ENCODE data around the gene ZNFX1. TPM values are rescaled to one million over a fixed set of nuclear protein-coding genes. Genes with fewer than 3 reads are reported as not detected.

ZNFX1 gene
- total RNA-seq, 4 donors from 2014 or later = 28.7 to 34.9 (median 31.1) TPM

DNA sequence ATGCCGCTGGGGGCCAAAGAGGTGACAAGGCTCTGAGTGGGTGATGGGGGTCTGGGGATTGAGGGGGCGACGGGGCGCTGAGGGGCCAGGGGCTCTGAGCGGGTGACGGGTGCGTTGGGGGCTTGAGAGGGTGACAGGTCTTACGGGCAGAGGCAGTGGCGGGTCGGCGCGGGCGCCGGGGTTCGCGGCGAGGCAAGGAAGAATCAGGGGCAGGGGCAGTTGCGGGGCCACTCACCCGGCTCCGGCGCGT is 146 bp downstream of the ZNFX1 start:
- no peaks in the 10 kb centered on the region for H3K27me3 ChIP-seq
- H3K4me3 ChIP-seq = peak overlapping the region; percentile 62 to 88 (median 78)
- TF ChIP-seq, protein P1, sequence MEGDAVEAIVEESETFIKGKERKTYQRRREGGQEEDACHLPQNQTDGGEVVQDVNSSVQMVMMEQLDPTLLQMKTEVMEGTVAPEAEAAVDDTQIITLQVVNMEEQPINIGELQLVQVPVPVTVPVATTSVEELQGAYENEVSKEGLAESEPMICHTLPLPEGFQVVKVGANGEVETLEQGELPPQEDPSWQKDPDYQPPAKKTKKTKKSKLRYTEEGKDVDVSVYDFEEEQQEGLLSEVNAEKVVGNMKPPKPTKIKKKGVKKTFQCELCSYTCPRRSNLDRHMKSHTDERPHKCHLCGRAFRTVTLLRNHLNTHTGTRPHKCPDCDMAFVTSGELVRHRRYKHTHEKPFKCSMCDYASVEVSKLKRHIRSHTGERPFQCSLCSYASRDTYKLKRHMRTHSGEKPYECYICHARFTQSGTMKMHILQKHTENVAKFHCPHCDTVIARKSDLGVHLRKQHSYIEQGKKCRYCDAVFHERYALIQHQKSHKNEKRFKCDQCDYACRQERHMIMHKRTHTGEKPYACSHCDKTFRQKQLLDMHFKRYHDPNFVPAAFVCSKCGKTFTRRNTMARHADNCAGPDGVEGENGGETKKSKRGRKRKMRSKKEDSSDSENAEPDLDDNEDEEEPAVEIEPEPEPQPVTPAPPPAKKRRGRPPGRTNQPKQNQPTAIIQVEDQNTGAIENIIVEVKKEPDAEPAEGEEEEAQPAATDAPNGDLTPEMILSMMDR (IDR thresholded peaks at IDR 0.05 in 4 of 5, conservative IDR thresholded peaks at IDR 0.05 in 1 of 5) = no peak
- TF ChIP-seq POLR2A (IDR thresholded peaks at IDR 0.05) = peak; percentile 1 to 86
- in situ Hi-C loops (cut with MboI; ENCODE audit: low sequenced_read_pairs in 4 of 4) = no loop called here
- H3K4me1 ChIP-seq = peaks cover 40 to 53% of the 10 kb centered on the region in 2 donors
- DNase-seq (no peak), ATAC-seq (no peak)
- H3K36me3 ChIP-seq = peaks cover 0 to 61% of the 10 kb centered on the region in 2 donors
- peak overlapping the region; percentile 95 to 99 (median 98) for H3K27ac ChIP-seq
- intact Hi-C loops (cut with DNase I; ENCODE audit: low total_unique reads) = loop anchor here (1.0 kb wide), 2 partner anchors 58 to 89 kb away; partner anchors contain the start of genes DDX27 and STAU1
- H3K9me3 ChIP-seq = no peaks in the 10 kb centered on the region

DNA sequence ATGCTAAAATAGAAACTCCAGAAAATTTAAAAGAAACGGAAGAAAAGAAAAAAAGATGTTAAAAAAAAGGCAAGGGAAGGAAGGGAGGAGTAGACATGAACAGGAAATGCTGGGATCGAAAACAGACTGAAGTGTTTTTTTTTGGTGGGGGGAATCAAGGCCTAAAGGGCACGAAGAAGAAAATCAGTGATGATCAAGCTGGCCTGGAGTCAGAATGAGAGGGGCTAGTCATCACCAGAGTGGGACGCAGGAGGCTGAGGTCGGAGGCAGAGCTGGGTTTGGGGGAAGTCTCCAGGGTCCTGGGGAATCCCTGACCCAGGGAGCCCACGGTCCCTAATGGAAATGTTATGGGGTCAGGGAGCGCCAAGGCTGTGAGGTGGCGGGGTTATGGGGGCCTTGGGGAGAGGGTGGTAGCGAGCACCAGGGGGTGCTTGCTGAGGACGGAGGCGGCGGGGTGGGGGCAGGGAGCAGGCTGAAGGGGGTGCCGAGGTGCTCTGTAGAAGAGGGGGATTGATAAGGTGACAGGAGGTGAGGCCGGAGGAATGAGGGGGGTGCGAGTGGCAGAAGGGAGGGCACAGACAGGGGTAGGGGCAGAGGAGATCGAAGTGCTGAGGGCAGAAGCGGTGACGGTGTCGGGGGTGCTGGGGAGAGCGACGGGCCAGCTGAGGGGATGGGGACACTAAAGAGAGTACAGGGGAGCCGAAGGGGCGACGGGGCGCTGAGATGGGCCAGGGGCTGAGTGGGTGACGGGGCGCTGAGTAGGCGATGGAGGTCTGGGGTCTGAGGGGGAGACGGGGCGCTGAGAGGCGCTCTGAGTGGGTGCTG is 684 bp downstream of the ZNFX1 start:
- H3K27me3 ChIP-seq = no peaks in the 10 kb centered on the region
- DNase-seq (peak; percentile 11 to 25), ATAC-seq (peak in 1 of 2 donors; percentile 1)
- intact Hi-C loops (cut with DNase I; ENCODE audit: low total_unique reads) (no loop called here), in situ Hi-C loops (cut with MboI; ENCODE audit: low sequenced_read_pairs in 4 of 4) (no loop called here)
- H3K27ac ChIP-seq = peak overlapping the region; percentile 95 to 99 (median 98)
- H3K36me3 ChIP-seq = peaks cover 0 to 55% of the 10 kb centered on the region in 2 donors
- H3K4me3 ChIP-seq = peak overlapping the region; percentile 62 to 88 (median 78)
- H3K4me1 ChIP-seq = peaks cover 39 to 53% of the 10 kb centered on the region in 2 donors
- no peaks in the 10 kb centered on the region for H3K9me3 ChIP-seq
- TF ChIP-seq, protein P1 (IDR thresholded peaks at IDR 0.05 in 4 of 5, conservative IDR thresholded peaks at IDR 0.05 in 1 of 5) = no peak
- TF ChIP-seq POLR2A (IDR thresholded peaks at IDR 0.05) = no peak

DNA sequence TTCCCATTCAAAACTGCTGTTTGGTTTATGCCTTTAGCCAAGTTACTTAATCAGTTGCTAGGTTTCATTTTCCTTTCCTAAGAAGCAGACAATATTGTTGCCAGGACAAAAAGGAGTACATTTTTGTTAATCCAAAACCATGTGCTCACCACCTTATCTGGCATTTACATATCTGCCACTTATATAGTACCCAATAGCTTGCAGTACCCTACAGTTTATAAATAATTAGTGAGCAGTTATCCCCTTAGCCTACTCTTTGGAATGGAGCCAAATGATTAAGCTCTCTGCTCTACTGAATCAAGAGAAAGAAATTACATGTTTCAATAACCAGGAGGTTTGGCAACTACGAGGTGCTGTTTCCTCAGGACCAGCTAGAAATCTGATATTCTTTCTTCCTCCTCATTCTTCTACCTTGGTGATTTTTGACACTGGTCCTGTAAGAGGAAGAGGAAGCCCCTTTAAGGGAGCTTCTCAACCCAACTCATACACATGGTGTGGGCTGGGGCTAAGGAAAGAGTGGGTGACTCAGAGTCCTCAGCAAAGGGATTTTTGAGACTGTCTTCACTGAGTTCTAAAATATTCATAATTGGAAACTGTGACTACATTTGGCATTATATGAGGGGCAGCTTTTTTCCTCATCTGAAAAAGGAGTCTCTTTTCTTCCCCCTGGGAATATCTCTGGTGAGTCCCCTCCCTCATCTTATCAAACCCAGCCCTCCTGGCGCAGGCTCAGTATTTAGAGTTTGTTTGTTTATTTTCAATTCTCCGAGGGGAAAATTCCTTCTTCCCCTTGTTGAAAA is 1.5 kb downstream of the ZNFX1 start:
- Histone ChIP-seq H3K4me1 (peaks cover 39 to 46% of the 10 kb centered on the region in 2 donors), H3K27me3 (no peaks in the 10 kb centered on the region), H3K36me3 (peaks cover 0 to 51% of the 10 kb centered on the region in 2 donors), H3K9me3 (no peaks in the 10 kb centered on the region), H3K27ac (peak overlapping the region; percentile 95 to 99 (median 98)), H3K4me3 (peak overlapping the region; percentile 62 to 88 (median 78))
- in situ Hi-C loops (cut with MboI; ENCODE audit: low sequenced_read_pairs in 4 of 4) = no loop called here
- ATAC-seq = no peak
- no peak for DNase-seq
- intact Hi-C loops (cut with DNase I; ENCODE audit: low total_unique reads) = no loop called here
- no peak for TF ChIP-seq POLR2A (IDR thresholded peaks at IDR 0.05)
- TF ChIP-seq, protein P1 (IDR thresholded peaks at IDR 0.05 in 4 of 5, conservative IDR thresholded peaks at IDR 0.05 in 1 of 5) = no peak

DNA sequence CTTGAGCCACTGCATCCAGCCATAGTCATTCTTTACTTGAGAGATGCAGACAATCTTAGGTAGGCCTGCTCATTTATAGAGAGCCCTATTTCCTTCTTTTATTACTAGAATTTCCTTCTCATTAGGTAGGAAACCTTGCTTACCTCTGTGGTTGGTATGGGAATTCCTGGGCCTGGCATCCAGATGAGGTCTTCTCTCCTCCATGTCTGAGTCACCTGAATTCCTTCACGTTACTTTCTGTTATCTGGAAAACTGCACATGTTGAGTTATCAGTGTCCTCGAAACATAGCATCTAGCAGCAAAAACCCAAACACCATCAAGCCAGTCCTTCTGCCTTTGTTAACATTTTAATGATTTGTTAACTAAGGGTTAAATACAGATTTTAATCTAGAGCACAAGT is 2.2 kb downstream of the ZNFX1 start:
- no peaks in the 10 kb centered on the region for H3K27me3 ChIP-seq
- DNase-seq (no peak), ATAC-seq (no peak)
- H3K36me3 ChIP-seq = peaks cover 0 to 50% of the 10 kb centered on the region in 2 donors
- no peaks in the 10 kb centered on the region for H3K9me3 ChIP-seq
- TF ChIP-seq, protein P1 (IDR thresholded peaks at IDR 0.05 in 4 of 5, conservative IDR thresholded peaks at IDR 0.05 in 1 of 5) = no peak
- no peak for TF ChIP-seq POLR2A (IDR thresholded peaks at IDR 0.05)
- peak overlapping the region in 1 of 4 donors; percentile 62 for H3K4me3 ChIP-seq
- intact Hi-C loops (cut with DNase I; ENCODE audit: low total_unique reads) = no loop called here
- H3K4me1 ChIP-seq = peaks cover 32 to 42% of the 10 kb centered on the region in 2 donors
- H3K27ac ChIP-seq = peak overlapping the region; percentile 95 to 99 (median 98)
- in situ Hi-C loops (cut with MboI; ENCODE audit: low sequenced_read_pairs in 4 of 4) = no loop called here

All from gastrocnemius medialis (tissue), 4 donors.